IPS DF 6.9 (cell line): Measurements from ENCODE around the gene CMBL.

Experiments
- DNase-seq: peaks from one replicate; pipeline ENCODE4 v3.0.0-alpha.2; 2013; ENCODE audit warnings: low read depth, low spot score
- H3K27ac ChIP-seq: one replicate; pipeline ENCODE4 v1.5.1; 2013; ENCODE audit warnings: low read length, control low read depth
- H3K27me3 ChIP-seq: 2 replicates; pipeline ENCODE4 v1.6.1; 2013; ENCODE audit warnings: mild to moderate bottlenecking, low read length; ENCODE audit not compliant: control insufficient read depth, insufficient read depth
- H3K36me3 ChIP-seq: 2 replicates; pipeline ENCODE4 v1.6.1; 2013; ENCODE audit warnings: low read length; ENCODE audit not compliant: control insufficient read depth, insufficient read depth
- H3K4me1 ChIP-seq: 2 replicates; pipeline ENCODE4 v1.6.1; 2013; ENCODE audit warnings: low read length; ENCODE audit not compliant: control insufficient read depth, insufficient read depth
- H3K4me3 ChIP-seq: 2 replicates; pipeline ENCODE4 v1.5.1; 2013; ENCODE audit warnings: mild to moderate bottlenecking, low read length
- H3K9me3 ChIP-seq: 2 replicates; pipeline ENCODE4 v1.6.1; 2013; ENCODE audit warnings: low read length, inconsistent platforms; ENCODE audit not compliant: control insufficient read depth, insufficient read depth
- WGBS: extraction: QIAGEN DNeasy Blood & Tissue Kit; methylation state at CpG from one replicate; pipeline ENCODE4 v1.1.7; 2013; ENCODE audit warnings: mixed read lengths, missing lambda C conversion rate; ENCODE audit not compliant: insufficient read length, insufficient coverage; 5-methylcytosine and 5-hydroxymethylcytosine counted together

CMBL gene

GRCh38 chr5:10272053-10272874 lies 35.4 kb downstream of the CMBL start:
- Histone ChIP-seq H3K4me1 (no peaks in the 10 kb centered on the region; the same call in 1 of the 2 replicates), H3K27me3 (no peaks in the 10 kb centered on the region), H3K9me3 (no peaks in the 10 kb centered on the region), H3K36me3 (no peaks in the 10 kb centered on the region), H3K4me3 (no peak overlapping the region), H3K27ac (no peak overlapping the region)
- no peak for DNase-seq
- WGBS: no CpG with 5 or more reads among the region's 9 CpGs

- Histone ChIP-seq H3K4me3 (no peak overlapping the region), H3K27ac (no peak overlapping the region), H3K27me3 (no peaks in the 10 kb centered on the region), H3K36me3 (peaks cover 5% of the 10 kb centered on the region; the same call in 1 of the 2 replicates), H3K4me1 (no peaks in the 10 kb centered on the region; the same call in 1 of the 2 replicates), H3K9me3 (no peaks in the 10 kb centered on the region)
- DNase-seq: no peak
- WGBS: no CpG with 5 or more reads among the region's 10 CpGs
These were observed 39.6 kb downstream of the CMBL start for GRCh38 chr5:10268100-10268499.

GRCh38 chr5:10266839-10267238 lies 40.9 kb downstream of the CMBL start:
- H3K4me3 ChIP-seq: no peak overlapping the region
- WGBS: no CpG with 5 or more reads among the region's 4 CpGs
- H3K36me3 ChIP-seq: peaks cover 12% of the 10 kb centered on the region; the same call in 1 of the 2 replicates
- H3K9me3 ChIP-seq: no peaks in the 10 kb centered on the region
- no peaks in the 10 kb centered on the region for H3K27me3 ChIP-seq
- H3K4me1 ChIP-seq: no peaks in the 10 kb centered on the region; the same call in 1 of the 2 replicates
- H3K27ac ChIP-seq: no peak overlapping the region
- no peak for DNase-seq

- no peaks in the 10 kb centered on the region for H3K9me3 ChIP-seq
- no peak for DNase-seq
- no peak overlapping the region for H3K27ac ChIP-seq
- no CpG with 5 or more reads among the region's 4 CpGs for WGBS
- H3K4me1 ChIP-seq: no peaks in the 10 kb centered on the region; the same call in 1 of the 2 replicates
- H3K36me3 ChIP-seq: peaks cover 17% of the 10 kb centered on the region
- H3K4me3 ChIP-seq: no peak overlapping the region
- H3K27me3 ChIP-seq: no peaks in the 10 kb centered on the region
These were observed 41.6 kb downstream of the CMBL start for GRCh38 chr5:10266137-10266536.

- peaks cover 24% of the 10 kb centered on the region for H3K36me3 ChIP-seq
- no peaks in the 10 kb centered on the region for H3K27me3 ChIP-seq
- no CpG with 5 or more reads among the region's 6 CpGs for WGBS
- H3K9me3 ChIP-seq: no peaks in the 10 kb centered on the region
- H3K4me3 ChIP-seq: no peak overlapping the region
- no peak overlapping the region for H3K27ac ChIP-seq
- H3K4me1 ChIP-seq: no peaks in the 10 kb centered on the region; the same call in 1 of the 2 replicates
- DNase-seq: no peak
These were observed 42.2 kb downstream of the CMBL start for GRCh38 chr5:10265245-10266109.

- no peak overlapping the region for H3K4me3 ChIP-seq
- no CpG with 5 or more reads among the region's 3 CpGs for WGBS
These were observed 43.1 kb downstream of the CMBL start for GRCh38 chr5:10264604-10265003.

GRCh38 chr5:10262995-10263394 lies 44.7 kb downstream of the CMBL start:
- H3K27me3 ChIP-seq: no peaks in the 10 kb centered on the region
- H3K4me1 ChIP-seq: no peaks in the 10 kb centered on the region
- peaks cover 48% of the 10 kb centered on the region for H3K36me3 ChIP-seq
- WGBS: no CpG with 5 or more reads among the region's 11 CpGs
- H3K27ac ChIP-seq: no peak overlapping the region
- no peak overlapping the region for H3K4me3 ChIP-seq
- no peaks in the 10 kb centered on the region for H3K9me3 ChIP-seq
- DNase-seq: no peak

More at GRCh38 chr5:10264604-10265003, 43.1 kb downstream of the CMBL start:
- H3K4me1 ChIP-seq: no peaks in the 10 kb centered on the region; the same call in 1 of the 2 replicates
- peaks cover 32% of the 10 kb centered on the region for H3K36me3 ChIP-seq
- H3K9me3 ChIP-seq: no peaks in the 10 kb centered on the region
- no peak overlapping the region for H3K27ac ChIP-seq
- H3K27me3 ChIP-seq: no peaks in the 10 kb centered on the region
- DNase-seq: no peak

GRCh38 chr5:10262121-10262774 lies 45.5 kb downstream of the CMBL start:
- H3K36me3 ChIP-seq: peaks cover 50% of the 10 kb centered on the region
- no CpG with 5 or more reads among the region's 18 CpGs for WGBS
- no peak overlapping the region for H3K27ac ChIP-seq
- no peak overlapping the region for H3K4me3 ChIP-seq
- no peaks in the 10 kb centered on the region for H3K4me1 ChIP-seq
- no peaks in the 10 kb centered on the region for H3K27me3 ChIP-seq
- no peaks in the 10 kb centered on the region for H3K9me3 ChIP-seq
- DNase-seq: no peak

- Histone ChIP-seq H3K27ac (no peak overlapping the region), H3K36me3 (peaks cover 57% of the 10 kb centered on the region), H3K9me3 (no peaks in the 10 kb centered on the region), H3K4me3 (no peak overlapping the region), H3K27me3 (no peaks in the 10 kb centered on the region), H3K4me1 (no peaks in the 10 kb centered on the region)
- DNase-seq: no peak
- WGBS: no CpG with 5 or more reads among the region's 9 CpGs
These were observed 46.6 kb downstream of the CMBL start for GRCh38 chr5:10261065-10261464.

GRCh38 chr5:10259899-10260298 lies 47.8 kb downstream of the CMBL start:
- H3K4me1 ChIP-seq: no peaks in the 10 kb centered on the region
- no peaks in the 10 kb centered on the region for H3K27me3 ChIP-seq
- peaks cover 64% of the 10 kb centered on the region for H3K36me3 ChIP-seq
- no peak overlapping the region for H3K4me3 ChIP-seq
- H3K27ac ChIP-seq: no peak overlapping the region
- no CpG with 5 or more reads among the region's 5 CpGs for WGBS
- H3K9me3 ChIP-seq: no peaks in the 10 kb centered on the region
- no peak for DNase-seq
